ENCODE measurements around the gene MAL.

DNA sequence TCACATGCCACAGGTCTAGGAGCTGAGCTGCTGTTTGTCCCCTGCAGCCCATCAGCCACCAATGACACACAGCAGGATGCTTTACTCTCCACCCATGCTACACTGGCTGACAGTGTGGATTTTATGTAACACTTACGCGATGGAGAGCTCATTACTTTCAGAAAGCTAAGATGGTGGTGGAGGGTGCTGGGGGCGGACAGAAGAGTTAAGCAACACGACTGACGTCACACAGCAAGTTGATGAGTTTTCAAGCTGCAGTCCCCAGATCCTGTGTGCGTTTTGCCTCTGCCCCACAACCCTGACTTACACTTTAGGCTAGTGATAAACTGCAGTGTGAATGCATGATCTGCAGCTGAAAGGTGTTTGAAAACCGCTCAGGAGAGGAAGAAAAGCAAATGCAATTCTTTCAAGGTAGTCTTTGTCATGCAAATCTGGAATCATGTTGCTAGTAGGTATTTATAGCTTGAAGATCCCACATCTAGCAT lies 53.7 kb downstream of the MAL start:
- TF ChIP-seq, protein P1, sequence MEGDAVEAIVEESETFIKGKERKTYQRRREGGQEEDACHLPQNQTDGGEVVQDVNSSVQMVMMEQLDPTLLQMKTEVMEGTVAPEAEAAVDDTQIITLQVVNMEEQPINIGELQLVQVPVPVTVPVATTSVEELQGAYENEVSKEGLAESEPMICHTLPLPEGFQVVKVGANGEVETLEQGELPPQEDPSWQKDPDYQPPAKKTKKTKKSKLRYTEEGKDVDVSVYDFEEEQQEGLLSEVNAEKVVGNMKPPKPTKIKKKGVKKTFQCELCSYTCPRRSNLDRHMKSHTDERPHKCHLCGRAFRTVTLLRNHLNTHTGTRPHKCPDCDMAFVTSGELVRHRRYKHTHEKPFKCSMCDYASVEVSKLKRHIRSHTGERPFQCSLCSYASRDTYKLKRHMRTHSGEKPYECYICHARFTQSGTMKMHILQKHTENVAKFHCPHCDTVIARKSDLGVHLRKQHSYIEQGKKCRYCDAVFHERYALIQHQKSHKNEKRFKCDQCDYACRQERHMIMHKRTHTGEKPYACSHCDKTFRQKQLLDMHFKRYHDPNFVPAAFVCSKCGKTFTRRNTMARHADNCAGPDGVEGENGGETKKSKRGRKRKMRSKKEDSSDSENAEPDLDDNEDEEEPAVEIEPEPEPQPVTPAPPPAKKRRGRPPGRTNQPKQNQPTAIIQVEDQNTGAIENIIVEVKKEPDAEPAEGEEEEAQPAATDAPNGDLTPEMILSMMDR (IDR thresholded peaks at IDR 0.05): no peak
- no peak for TF ChIP-seq ZFX (IDR thresholded peaks at IDR 0.05; ENCODE audit: borderline replicate concordance)
